Fibroblast of pulmonary artery (primary cell): ENCODE data around the gene TBX15.

Source experiments
- DNase-seq: peaks from one replicate; pipeline ENCODE4 v3.0.0-alpha.2; 2010; ENCODE audit warnings: low read depth
- H3K4me3 ChIP-seq: replicated peaks from 2 replicates; pipeline ENCODE4 v1.5.1; 2011; ENCODE audit warnings: low read depth, mild to moderate bottlenecking, control low read depth, low read length, moderate library complexity
- CTCF ChIP-seq: IDR thresholded peaks from 2 replicates; pipeline ENCODE4 v1.5.1; 2011; ENCODE audit warnings: mild to moderate bottlenecking, control low read depth, low read length, inconsistent platforms; ENCODE audit errors: missing control alignments

The TBX15 gene

GRCh38 chr1:119002028-119002686 lies 14.0 kb upstream of the TBX15 start:
- H3K4me3 ChIP-seq = no peak overlapping the region
- TF ChIP-seq CTCF = no peak
- peak; percentile 82 for DNase-seq

- peak; percentile 42 for DNase-seq
- no peak overlapping the region for H3K4me3 ChIP-seq
Observed at GRCh38 chr1:119001181-119002027, 13.3 kb upstream of the TBX15 start.

GRCh38 chr1:119000371-119001180 lies 12.4 kb upstream of the TBX15 start:
- no peak for DNase-seq
- no peak for TF ChIP-seq CTCF
- peak overlapping the region; percentile 12 for H3K4me3 ChIP-seq

More at GRCh38 chr1:119001181-119002027, 13.3 kb upstream of the TBX15 start:
- TF ChIP-seq CTCF = no peak

GRCh38 chr1:118999348-119000071 lies 11.4 kb upstream of the TBX15 start:
- DNase-seq = no peak

GRCh38 chr1:118998171-118998570 lies 10.0 kb upstream of the TBX15 start:
- H3K4me3 ChIP-seq = no peak overlapping the region
- no peak for TF ChIP-seq CTCF
- DNase-seq = no peak

More at GRCh38 chr1:118999348-119000071, 11.4 kb upstream of the TBX15 start:
- no peak for TF ChIP-seq CTCF
- H3K4me3 ChIP-seq = no peak overlapping the region

GRCh38 chr1:118997225-118997624 lies 9.1 kb upstream of the TBX15 start:
- no peak overlapping the region for H3K4me3 ChIP-seq
- DNase-seq = no peak
- no peak for TF ChIP-seq CTCF
